Lower leg skin (tissue), 3 donors: Measurements from ENCODE around the gene TTC22.

Experiments used
- CTCF ChIP-seq, 3 donors: fragments of 450-650 bp; IDR thresholded peaks; one replicate each; pipeline ENCODE4 v1.5.1; 2016; ENCODE audit warnings: antibody characterized with exemption in 3 of 3, mild to moderate bottlenecking in 3 of 3, moderate library complexity in 2 of 3
- POLR2A ChIP-seq, 2 donors: fragments of 450-650 bp; IDR thresholded peaks; one replicate each; pipeline ENCODE4 v1.6.1; 2016 to 2017; ENCODE audit warnings: antibody characterized with exemption in 2 of 2, mild to moderate bottlenecking in 1 of 2, moderate library complexity in 1 of 2

- TF ChIP-seq POLR2A (IDR thresholded peaks at IDR 0.05) = no peak
- TF ChIP-seq CTCF (IDR thresholded peaks at IDR 0.05) = no peak
Measured at GRCh38 chr1:54795356-54795665, 5.8 kb downstream of the TTC22 start.
